ENCODE measurements around the gene TBX2. TPM values are rescaled to one million over a fixed set of nuclear protein-coding genes. Genes with fewer than 3 reads are reported as not detected.
A peak's percentile ranks its signal among the peaks of the same experiment; 100 is the strongest.

The TBX2 gene
- total RNA-seq, 1 donor from 2014 or later, result 16.1 TPM

- H3K4me3 Mint-ChIP-seq, result peak overlapping the region; percentile 38
Measured at GRCh38 chr17:61393550-61393903, 6.1 kb upstream of the TBX2 start.

GRCh38 chr17:61393904-61394629 lies 5.6 kb upstream of the TBX2 start:
- H3K27ac Mint-ChIP-seq (ENCODE audit: unreplicated experiment), result no peak overlapping the region
- TF ChIP-seq CTCF (conservative IDR thresholded peaks at IDR 0.05), result peak; percentile 12
- no peaks in the 10 kb centered on the region for H3K9me3 Mint-ChIP-seq
- H3K27me3 Mint-ChIP-seq (ENCODE audit: low read depth), result peaks cover 76% of the 10 kb centered on the region
- no peaks in the 10 kb centered on the region for H3K36me3 Mint-ChIP-seq (ENCODE audit: low read depth)
- peak overlapping the region; percentile 83 for H3K4me3 Mint-ChIP-seq
- no peak for DNase-seq (ENCODE audit: low read depth, low spot score)
- peaks cover 61% of the 10 kb centered on the region for H3K4me1 Mint-ChIP-seq

More at GRCh38 chr17:61393550-61393903, 6.1 kb upstream of the TBX2 start:
- no peak for DNase-seq (ENCODE audit: low read depth, low spot score)
- peak; percentile 39 for TF ChIP-seq CTCF (conservative IDR thresholded peaks at IDR 0.05)
- Mint-ChIP-seq H3K9me3 (no peaks in the 10 kb centered on the region), H3K36me3 (ENCODE audit: low read depth) (no peaks in the 10 kb centered on the region), H3K4me1 (peaks cover 61% of the 10 kb centered on the region), H3K27me3 (ENCODE audit: low read depth) (peaks cover 73% of the 10 kb centered on the region), H3K27ac (ENCODE audit: unreplicated experiment) (no peak overlapping the region)

- no peak for TF ChIP-seq CTCF (conservative IDR thresholded peaks at IDR 0.05)
- H3K27ac Mint-ChIP-seq (ENCODE audit: unreplicated experiment), result no peak overlapping the region
- H3K4me1 Mint-ChIP-seq, result peaks cover 56% of the 10 kb centered on the region
- H3K27me3 Mint-ChIP-seq (ENCODE audit: low read depth), result peaks cover 75% of the 10 kb centered on the region
- peak overlapping the region; percentile 83 for H3K4me3 Mint-ChIP-seq
- no peaks in the 10 kb centered on the region for H3K36me3 Mint-ChIP-seq (ENCODE audit: low read depth)
- no peak for DNase-seq (ENCODE audit: low read depth, low spot score)
- H3K9me3 Mint-ChIP-seq, result no peaks in the 10 kb centered on the region
Measured at GRCh38 chr17:61394630-61395408, 4.8 kb upstream of the TBX2 start.

GRCh38 chr17:61395409-61395982 lies 4.1 kb upstream of the TBX2 start:
- H3K27ac Mint-ChIP-seq (ENCODE audit: unreplicated experiment), result no peak overlapping the region
- DNase-seq (ENCODE audit: low read depth, low spot score), result no peak
- no peaks in the 10 kb centered on the region for H3K36me3 Mint-ChIP-seq (ENCODE audit: low read depth)
- peaks cover 71% of the 10 kb centered on the region for H3K27me3 Mint-ChIP-seq (ENCODE audit: low read depth)
- peaks cover 49% of the 10 kb centered on the region for H3K4me1 Mint-ChIP-seq
- H3K4me3 Mint-ChIP-seq, result peak overlapping the region; percentile 83
- no peaks in the 10 kb centered on the region for H3K9me3 Mint-ChIP-seq
- TF ChIP-seq CTCF (conservative IDR thresholded peaks at IDR 0.05), result no peak

- Mint-ChIP-seq H3K9me3 (no peaks in the 10 kb centered on the region), H3K4me3 (peak overlapping the region; percentile 83), H3K36me3 (ENCODE audit: low read depth) (no peaks in the 10 kb centered on the region), H3K27me3 (ENCODE audit: low read depth) (peaks cover 74% of the 10 kb centered on the region), H3K4me1 (peaks cover 45% of the 10 kb centered on the region), H3K27ac (ENCODE audit: unreplicated experiment) (no peak overlapping the region)
- no peak for TF ChIP-seq CTCF (conservative IDR thresholded peaks at IDR 0.05)
- DNase-seq (ENCODE audit: low read depth, low spot score), result no peak
Measured at GRCh38 chr17:61395983-61396585, 3.6 kb upstream of the TBX2 start.

Measured in neural crest cell (in vitro differentiated cells).